GM21723 (cell line): Measurements from ENCODE around the gene LMBRD1.
A peak's percentile ranks its signal among the peaks of the same experiment; 100 is the strongest.
"Not testable (repeated sequence)": the region's sequence is repeated elsewhere in the genome, so short reads cannot be mapped to it uniquely, and the experiment has no call there.

ENCODE experiments used
- ATAC-seq: cut with Tn5 transposase; IDR thresholded peaks from one replicate; pipeline ENCODE4 v1.9.1; 2021; ENCODE audit warnings: mild to moderate bottlenecking, moderate library complexity; ENCODE audit not compliant: unreplicated experiment

LMBRD1 gene

GRCh38 chr6:69798796-69799195 lies 2.0 kb upstream of the LMBRD1 start:
- not testable (repeated sequence) for ATAC-seq

GRCh38 chr6:69796073-69796641 lies 653 bp downstream of the LMBRD1 start:
- ATAC-seq = peak; percentile 43

- peak; percentile 50 for ATAC-seq
Observed at GRCh38 chr6:69795469-69796072, 1.2 kb downstream of the LMBRD1 start.

- no peak for ATAC-seq
Observed at GRCh38 chr6:69792292-69792691, 4.5 kb downstream of the LMBRD1 start.

- no peak for ATAC-seq
Observed at GRCh38 chr6:69791065-69791471, 5.7 kb downstream of the LMBRD1 start.

GRCh38 chr6:69790629-69791028 lies 6.2 kb downstream of the LMBRD1 start:
- ATAC-seq = no peak

GRCh38 chr6:69789578-69789977 lies 7.2 kb downstream of the LMBRD1 start:
- no peak for ATAC-seq

- ATAC-seq = not testable (repeated sequence)
Observed at GRCh38 chr6:69787436-69787835, 9.4 kb downstream of the LMBRD1 start.

- no peak for ATAC-seq
Observed at GRCh38 chr6:69785697-69786096, 11.1 kb downstream of the LMBRD1 start.

GRCh38 chr6:69784595-69785377 lies 12.0 kb downstream of the LMBRD1 start:
- ATAC-seq = peak; percentile 78

GRCh38 chr6:69783108-69783507 lies 13.7 kb downstream of the LMBRD1 start:
- ATAC-seq = no peak

- no peak for ATAC-seq
Observed at GRCh38 chr6:69780585-69781178, 16.1 kb downstream of the LMBRD1 start.

GRCh38 chr6:69775941-69776340 lies 20.9 kb downstream of the LMBRD1 start:
- no peak for ATAC-seq

GRCh38 chr6:69775585-69775849 lies 21.3 kb downstream of the LMBRD1 start:
- ATAC-seq = no peak

- no peak for ATAC-seq
Observed at GRCh38 chr6:69774740-69775584, 21.8 kb downstream of the LMBRD1 start.

- no peak for ATAC-seq
Observed at GRCh38 chr6:69771158-69771906, 25.5 kb downstream of the LMBRD1 start.

- no peak for ATAC-seq
Observed at GRCh38 chr6:69768664-69769063, 28.1 kb downstream of the LMBRD1 start.

- ATAC-seq = no peak
Observed at GRCh38 chr6:69763763-69764162, 33.0 kb downstream of the LMBRD1 start.

- ATAC-seq = no peak
Observed at GRCh38 chr6:69761853-69762252, 35.0 kb downstream of the LMBRD1 start.

- ATAC-seq = no peak
Observed at GRCh38 chr6:69758214-69758613, 38.6 kb downstream of the LMBRD1 start.
